HEK293 (cell line): ENCODE data around the gene CAMK2D.

ENCODE experiments used
- CTCF ChIA-PET: fragments of 350-600 bp; formaldehyde crosslinking; extraction: SDS; loops from one replicate; lab custom pipeline; 2021; ENCODE audit warnings: antibody characterized with exemption; lab: Yijun Ruan, JAX
- POLR2A ChIA-PET: fragments of 300-600 bp; formaldehyde crosslinking; extraction: SDS; loops from one replicate; lab custom pipeline; 2020; ENCODE audit warnings: antibody characterized with exemption, inconsistent platforms; lab: Yijun Ruan, JAX
- H3K27ac ChIP-seq: fragments of 200-500 bp; sonication (Bioruptor generic); 2 replicates; pipeline ENCODE4 v1.5.1; 2014; ENCODE audit warnings: low read depth, low read length, control low read depth, inconsistent platforms; ENCODE audit errors: extremely low read depth
- H3K36me3 ChIP-seq, 2 experiments: fragments of 200-500 bp in 1 of 2; sonication (Bioruptor generic) in 1 of 2; 1 replicate in 1 of 2; 2 replicates in 1 of 2; pipeline ENCODE4 v1.5.1; 2014 to 2017; ENCODE audit warnings: inconsistent platforms in 2 of 2, low read length in 2 of 2; ENCODE audit not compliant: control insufficient read depth in 2 of 2, insufficient read depth in 1 of 2
- H3K4me1 ChIP-seq: fragments of 200-500 bp; sonication (Bioruptor generic); 2 replicates; pipeline ENCODE4 v1.5.1; 2014; ENCODE audit warnings: mild to moderate bottlenecking, low read length, inconsistent platforms; ENCODE audit not compliant: control insufficient read depth, insufficient read depth
- H3K4me3 ChIP-seq: 2 replicates; pipeline ENCODE4 v1.5.1; 2011; ENCODE audit warnings: low read depth, mild to moderate bottlenecking, control low read depth, low read length, moderate library complexity
- H3K9me3 ChIP-seq: fragments of 200-500 bp; sonication (Bioruptor generic); 2 replicates; pipeline ENCODE4 v1.5.1; 2014; ENCODE audit warnings: low read depth, low read length, inconsistent platforms; ENCODE audit not compliant: control insufficient read depth, insufficient read depth
- EGR2 ChIP-seq: fragments of 450-650 bp; formaldehyde crosslinking; IDR thresholded peaks from 2 replicates; pipeline ENCODE4 v1.5.1; 2016; ENCODE audit warnings: low read depth, missing biosample characterization, missing genetic modification characterization
- FEZF1 ChIP-seq: fragments of 450-650 bp; formaldehyde crosslinking; IDR thresholded peaks from 2 replicates; pipeline ENCODE4 v1.5.1; 2016; ENCODE audit warnings: missing biosample characterization, missing genetic modification characterization
- IKZF3 ChIP-seq: fragments of 450-650 bp; IDR thresholded peaks from 2 replicates; pipeline ENCODE4 v1.5.0; 2018; ENCODE audit warnings: missing biosample characterization, mild to moderate bottlenecking, missing genetic modification characterization, moderate library complexity
- INSM2 ChIP-seq: fragments of 450-650 bp; formaldehyde crosslinking; IDR thresholded peaks from 2 replicates; pipeline ENCODE4 v1.5.1; 2016; ENCODE audit warnings: missing biosample characterization, missing genetic modification characterization
- KLF9 ChIP-seq: fragments of 450-650 bp; formaldehyde crosslinking; IDR thresholded peaks from 2 replicates; pipeline ENCODE4 v1.5.1; 2016; ENCODE audit warnings: missing biosample characterization, missing genetic modification characterization, low read depth
- SP7 ChIP-seq: fragments of 450-650 bp; formaldehyde crosslinking; IDR thresholded peaks from 2 replicates; pipeline ENCODE4 v1.5.1; 2016; ENCODE audit warnings: missing biosample characterization, missing genetic modification characterization
- TCF7L2 ChIP-seq: IDR thresholded peaks from 2 replicates; pipeline ENCODE4 v1.6.1; 2011; ENCODE audit warnings: low read depth, mild to moderate bottlenecking, inconsistent platforms, low read length, moderate library complexity, borderline replicate concordance
- TRIM28 ChIP-seq: IDR thresholded peaks from 2 replicates; pipeline ENCODE4 v1.6.1; 2011; ENCODE audit warnings: low read length, control low read depth, borderline replicate concordance
- ZBTB17 ChIP-seq: fragments of 450-650 bp; formaldehyde crosslinking; IDR thresholded peaks from 2 replicates; pipeline ENCODE4 v1.5.1; 2016; ENCODE audit warnings: missing biosample characterization, missing genetic modification characterization
- ZBTB20 ChIP-seq: fragments of 450-650 bp; formaldehyde crosslinking; IDR thresholded peaks from 2 replicates; pipeline ENCODE4 v1.5.1; 2016; ENCODE audit warnings: missing biosample characterization, missing genetic modification characterization
- ZFP37 ChIP-seq: fragments of 450-650 bp; formaldehyde crosslinking; IDR thresholded peaks from 2 replicates; pipeline ENCODE4 v1.5.1; 2016; ENCODE audit warnings: missing biosample characterization, missing genetic modification characterization
- ZNF155 ChIP-seq: fragments of 450-650 bp; formaldehyde crosslinking; IDR thresholded peaks from 2 replicates; pipeline ENCODE4 v1.5.1; 2016; ENCODE audit warnings: missing biosample characterization, missing genetic modification characterization
- ZNF174 ChIP-seq: fragments of 450-650 bp; formaldehyde crosslinking; IDR thresholded peaks from 2 replicates; pipeline ENCODE4 v1.5.0; 2017; ENCODE audit warnings: missing biosample characterization, mild to moderate bottlenecking, missing genetic modification characterization
- ZNF274 ChIP-seq, 2 experiments: fragments of 200-500 bp in 1 of 2; fragments of 450-650 bp in 1 of 2; sonication (Bioruptor generic) in 1 of 2; formaldehyde crosslinking in 1 of 2; IDR thresholded peaks; 2 replicates each; pipeline versions ENCODE4 v1.5.1 to v1.6.1; 2014 to 2016; ENCODE audit warnings: borderline replicate concordance in 1 of 2, inconsistent platforms in 1 of 2, low read length in 1 of 2, missing biosample characterization in 1 of 2, missing genetic modification characterization in 1 of 2
- ZNF335 ChIP-seq: fragments of 450-650 bp; formaldehyde crosslinking; conservative IDR thresholded peaks from 2 replicates; pipeline ENCODE4 v1.5.1; 2016; ENCODE audit warnings: missing biosample characterization, missing genetic modification characterization
- ZNF394 ChIP-seq: fragments of 450-650 bp; formaldehyde crosslinking; IDR thresholded peaks from 2 replicates; pipeline ENCODE4 v1.5.1; 2016; ENCODE audit warnings: missing biosample characterization, missing genetic modification characterization, mild to moderate bottlenecking, moderate library complexity, borderline replicate concordance
- ZNF48 ChIP-seq: fragments of 450-650 bp; formaldehyde crosslinking; IDR thresholded peaks from 2 replicates; pipeline ENCODE4 v1.5.1; 2016; ENCODE audit warnings: missing biosample characterization, missing genetic modification characterization
- ZNF518A ChIP-seq: fragments of 450-650 bp; formaldehyde crosslinking; conservative IDR thresholded peaks from 2 replicates; pipeline ENCODE4 v1.5.1; 2016; ENCODE audit warnings: low read depth, missing biosample characterization, missing genetic modification characterization
- ZNF692 ChIP-seq: fragments of 450-650 bp; formaldehyde crosslinking; IDR thresholded peaks from 2 replicates; pipeline ENCODE4 v1.5.1; 2016; ENCODE audit warnings: missing biosample characterization, missing genetic modification characterization
- ZNF843 ChIP-seq: fragments of 450-650 bp; formaldehyde crosslinking; IDR thresholded peaks from 2 replicates; pipeline ENCODE4 v1.5.1; 2016; ENCODE audit warnings: missing biosample characterization, missing genetic modification characterization

Gene CAMK2D

GRCh38 chr4:113646442-113646822 is 115.1 kb downstream of the CAMK2D start:
- peak; percentile 48; the same call in 1 of the 2 replicates for TF ChIP-seq ZBTB20 (tag by site-specific recombination)
- TF ChIP-seq INSM2 (tag by site-specific recombination): no peak
- TF ChIP-seq ZNF335 (tag by site-specific recombination): no peak
- no peak for TF ChIP-seq KLF9 (tag by site-specific recombination)
- no peak for TF ChIP-seq ZFP37 (tag by site-specific recombination)
- no peak for TF ChIP-seq ZNF843
- TF ChIP-seq ZBTB17 (tag by site-specific recombination): peak; percentile 12; the same call in 1 of the 2 replicates
- no peak for TF ChIP-seq ZNF518A (tag by site-specific recombination)
- TF ChIP-seq ZNF48: no peak
- ChIA-PET POLR2A (no interaction called here), CTCF (interaction anchor here (0.9 kb wide), 1 partner anchor 54 kb away, joined by 3 read pairs; no protein-coding TSS in a partner anchor)
- no peaks in the 10 kb centered on the region for H3K9me3 ChIP-seq
- H3K27ac ChIP-seq: peak overlapping the region; percentile 62
- no peaks in the 10 kb centered on the region for H3K36me3 ChIP-seq
- H3K4me1 ChIP-seq: peaks cover 13% of the 10 kb centered on the region
- H3K4me3 ChIP-seq: no peak overlapping the region

- CTCF ChIA-PET: interaction anchor here (0.7 to 1.1 kb wide), 3 partner anchors 49 to 115 kb away, joined by 3 to 4 read pairs (median 3); no protein-coding TSS in a partner anchor
- H3K4me3 ChIP-seq: no peak overlapping the region
- H3K4me1 ChIP-seq: peaks cover 13% of the 10 kb centered on the region
- H3K36me3 ChIP-seq: no peaks in the 10 kb centered on the region
- POLR2A ChIA-PET: no interaction called here
- no peaks in the 10 kb centered on the region for H3K9me3 ChIP-seq
- H3K27ac ChIP-seq: peak overlapping the region; percentile 62
- TF ChIP-seq ZNF155 (tag by site-specific recombination): no peak
- peak; percentile 58; the same call in 1 of the 2 replicates for TF ChIP-seq ZNF692 (tag by site-specific recombination)
- TF ChIP-seq ZNF174: no peak
- TF ChIP-seq EGR2: no peak
- TF ChIP-seq SP7: 0 out of 2 replicates have a peak, but pooled peaks have one; percentile 40
- no peak for TF ChIP-seq ZNF394 (tag by site-specific recombination)
- TF ChIP-seq ZNF274 (IDR thresholded peaks at IDR 0.05; ENCODE audit: low read length): no peak
- TF ChIP-seq ZNF274 (tag by site-specific recombination; IDR thresholded peaks at IDR 0.05; ENCODE audit: borderline replicate concordance): no peak
- TF ChIP-seq ZNF518A (tag by site-specific recombination): 0 out of 2 replicates have a peak, but pooled peaks have one; percentile 20
- TF ChIP-seq TRIM28: peak; percentile 46; the same call in 1 of the 2 replicates
- 0 out of 2 replicates have a peak, but pooled peaks have one; percentile 41 for TF ChIP-seq IKZF3 (tag by site-specific recombination)
- TF ChIP-seq TCF7L2: peak; percentile 58; the same call in 1 of the 2 replicates
- TF ChIP-seq FEZF1 (tag by site-specific recombination): peak; percentile 87
These were observed 115.6 kb downstream of the CAMK2D start for GRCh38 chr4:113645771-113646441.
